Karpas-422 (cell line): ENCODE measurements around the gene EFL1. TPM values are rescaled to one million over a fixed set of nuclear protein-coding genes. Genes with fewer than 3 reads are reported as not detected.
"Not testable (repeated sequence)": the region's sequence is repeated elsewhere in the genome, so short reads cannot be mapped to it uniquely, and the experiment has no call there.

Source experiments
- DNase-seq: peaks from one replicate; pipeline ENCODE4 v3.0.0-alpha.2; 2015
- H2AFZ ChIP-seq: fragments of 200-600 bp; sonication (generic); 2 replicates; pipeline ENCODE4 v1.6.1; 2014; ENCODE audit warnings: antibody characterized with exemption, low read length, mixed read lengths
- H3K27ac ChIP-seq: fragments of 200-600 bp; sonication (generic); 2 replicates; pipeline ENCODE4 v1.5.1; 2014; ENCODE audit warnings: mild to moderate bottlenecking, low read length, moderate library complexity
- H3K27me3 ChIP-seq: fragments of 200-600 bp; sonication (generic); 2 replicates; pipeline ENCODE4 v1.6.1; 2014; ENCODE audit warnings: low read length, mixed read lengths
- H3K36me3 ChIP-seq: fragments of 200-600 bp; sonication (generic); 2 replicates; pipeline ENCODE4 v1.6.1; 2014; ENCODE audit warnings: low read length, mixed read lengths; ENCODE audit not compliant: insufficient read depth
- H3K4me1 ChIP-seq: fragments of 200-600 bp; sonication (generic); 2 replicates; pipeline ENCODE4 v1.6.1; 2014; ENCODE audit warnings: mild to moderate bottlenecking, low read length, mixed read lengths
- H3K4me2 ChIP-seq: fragments of 200-600 bp; sonication (generic); 2 replicates; pipeline ENCODE4 v1.6.1; 2014; ENCODE audit warnings: low read length, low read depth, mild to moderate bottlenecking; ENCODE audit not compliant: poor library complexity, severe bottlenecking
- H3K4me3 ChIP-seq: fragments of 200-600 bp; sonication (generic); 2 replicates; pipeline ENCODE4 v1.5.1; 2014; ENCODE audit warnings: mild to moderate bottlenecking, antibody characterized with exemption, low read length, mixed read lengths
- H3K79me2 ChIP-seq: fragments of 200-600 bp; sonication (generic); 2 replicates; pipeline ENCODE4 v1.6.1; 2014; ENCODE audit warnings: mild to moderate bottlenecking, low read length, mixed read lengths
- H3K9ac ChIP-seq: fragments of 200-600 bp; sonication (generic); 2 replicates; pipeline ENCODE4 v1.6.0; 2014; ENCODE audit warnings: low read length
- H3K9me2 ChIP-seq: fragments of 200-600 bp; sonication (generic), shearing (Covaris generic); replicated peaks from 2 replicates; pipeline ENCODE4 v1.6.0; 2014; ENCODE audit warnings: mild to moderate bottlenecking, low read length, moderate library complexity; ENCODE audit not compliant: insufficient read depth
- H3K9me3 ChIP-seq: fragments of 300-700, 200-600 bp; sonication (generic); 2 replicates; pipeline ENCODE4 v1.6.1; 2014; ENCODE audit warnings: low read length, mixed read lengths
- H4K20me1 ChIP-seq: fragments of 200-600 bp; sonication (generic); 2 replicates; pipeline ENCODE4 v1.6.1; 2014; ENCODE audit warnings: mild to moderate bottlenecking, antibody characterized with exemption, low read length, low read depth; ENCODE audit not compliant: insufficient read depth
- total RNA-seq: library from RNA; depleted of rRNA; stranded (reverse); fragments of >200 nt; shearing (Covaris generic); gene quantifications from 2 replicates; pipeline ENCODE4 v1.2.3, GENCODE V29; 2014; ENCODE audit warnings: low replicate concordance

EFL1 gene
- total RNA-seq, 1 experiment from 2014 or later = 30.7 TPM

DNA sequence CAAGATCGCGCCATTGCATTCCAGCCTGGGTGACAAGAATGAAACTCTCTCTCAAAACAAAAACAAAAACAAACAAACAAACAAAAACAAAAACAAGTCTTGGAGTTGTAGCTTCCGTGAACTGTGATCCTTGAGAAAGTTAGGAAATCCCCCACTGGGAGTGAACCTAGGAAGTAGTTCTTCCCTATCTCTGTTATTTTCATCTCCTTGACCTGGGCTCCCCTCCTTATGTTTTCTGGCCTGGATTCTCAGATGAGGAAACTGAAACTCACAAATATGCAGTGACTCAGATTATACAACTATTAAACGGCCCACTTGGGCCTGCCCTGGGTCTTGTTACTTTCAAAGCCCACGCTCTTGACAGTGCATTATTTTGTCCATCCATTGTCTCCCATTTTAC, 29.7 kb upstream of the EFL1 start:
- H3K36me3 ChIP-seq = no peaks in the 10 kb centered on the region
- no peak overlapping the region for H3K4me2 ChIP-seq
- H3K4me3 ChIP-seq = no peak overlapping the region
- no peak overlapping the region for H3K27ac ChIP-seq
- no peaks in the 10 kb centered on the region for H3K27me3 ChIP-seq
- no peaks in the 10 kb centered on the region for H4K20me1 ChIP-seq
- H3K9me3 ChIP-seq = no peaks in the 10 kb centered on the region
- no peaks in the 10 kb centered on the region for H3K9me2 ChIP-seq
- H3K4me1 ChIP-seq = no peaks in the 10 kb centered on the region; the same call in 1 of the 2 replicates
- H3K9ac ChIP-seq = no peak overlapping the region
- no peak for DNase-seq
- H2AFZ ChIP-seq = no peak overlapping the region
- no peaks in the 10 kb centered on the region for H3K79me2 ChIP-seq

DNA sequence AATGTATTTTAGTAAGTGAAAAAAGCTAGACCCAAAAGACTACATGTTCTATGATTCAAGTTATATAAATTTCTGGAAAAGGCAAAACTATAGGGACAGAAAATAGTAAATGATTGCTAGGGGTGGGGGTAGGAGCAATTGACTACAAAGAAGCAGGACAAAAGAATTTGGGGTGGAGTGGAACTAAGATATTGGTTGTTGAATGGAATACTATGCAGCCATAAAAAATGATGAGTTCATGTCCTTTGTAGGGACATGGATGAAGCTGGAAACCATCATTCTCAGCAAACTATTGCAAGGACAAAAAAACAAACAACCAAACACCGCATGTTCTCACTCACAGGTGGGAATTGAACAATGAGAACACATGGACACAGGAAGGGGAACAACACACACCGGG, 25.7 kb upstream of the EFL1 start:
- not testable (repeated sequence) for DNase-seq, H3K27me3 ChIP-seq, H3K9me3 ChIP-seq, H3K79me2 ChIP-seq, H3K36me3 ChIP-seq, H2AFZ ChIP-seq, H3K4me2 ChIP-seq, H3K4me1 ChIP-seq, H3K4me3 ChIP-seq, H3K9me2 ChIP-seq, H3K9ac ChIP-seq, H3K27ac ChIP-seq, H4K20me1 ChIP-seq

DNA sequence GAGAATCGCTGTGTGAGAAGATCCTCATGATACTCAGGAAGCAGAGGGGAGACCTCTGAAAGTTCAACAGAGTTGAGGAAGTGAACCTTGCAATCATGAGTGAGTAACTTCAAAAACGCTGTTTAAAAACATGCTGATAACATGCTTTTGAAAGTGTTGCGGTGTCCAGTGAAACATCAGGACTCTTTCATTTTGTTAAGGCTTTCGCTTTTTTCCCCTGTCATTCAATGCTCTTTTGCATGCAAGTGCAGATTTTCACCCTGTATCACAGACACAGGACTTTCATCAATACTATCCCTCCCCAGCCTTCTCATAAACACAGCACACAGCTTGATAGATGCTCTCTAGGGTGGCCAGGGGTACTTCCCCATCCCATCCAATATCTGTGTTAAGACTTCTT, 23.9 kb upstream of the EFL1 start:
- H3K27ac ChIP-seq, H3K9me3 ChIP-seq, H3K4me1 ChIP-seq, H3K27me3 ChIP-seq, H2AFZ ChIP-seq, H3K36me3 ChIP-seq, H3K79me2 ChIP-seq, DNase-seq, H3K4me2 ChIP-seq, H3K9ac ChIP-seq, H3K9me2 ChIP-seq, H4K20me1 ChIP-seq, H3K4me3 ChIP-seq: not testable (repeated sequence)

DNA sequence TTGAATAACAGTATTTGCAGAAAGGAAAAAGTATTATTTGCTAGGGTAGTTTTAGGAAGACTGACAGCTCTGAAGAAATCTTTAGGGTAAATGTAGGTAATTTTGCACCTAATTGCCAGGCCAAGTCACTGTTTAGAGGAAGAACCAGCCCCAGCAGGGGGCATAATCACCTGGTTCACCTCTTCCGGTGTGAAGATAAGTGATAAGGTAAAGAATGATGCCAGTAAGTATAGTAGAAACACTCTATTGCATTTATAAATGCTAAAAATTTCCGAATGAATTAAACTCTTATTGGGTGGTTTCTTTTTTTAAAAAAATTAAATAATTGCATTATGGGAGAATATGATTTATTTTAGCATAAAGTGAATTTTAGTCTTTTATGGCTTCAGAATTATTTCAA, 21.8 kb upstream of the EFL1 start:
- not testable (repeated sequence) for H3K9me3 ChIP-seq, H3K4me2 ChIP-seq, H3K36me3 ChIP-seq, H3K27me3 ChIP-seq, H3K4me1 ChIP-seq, H2AFZ ChIP-seq, H3K9ac ChIP-seq, H3K4me3 ChIP-seq, H3K9me2 ChIP-seq, H3K27ac ChIP-seq, DNase-seq, H4K20me1 ChIP-seq, H3K79me2 ChIP-seq

DNA sequence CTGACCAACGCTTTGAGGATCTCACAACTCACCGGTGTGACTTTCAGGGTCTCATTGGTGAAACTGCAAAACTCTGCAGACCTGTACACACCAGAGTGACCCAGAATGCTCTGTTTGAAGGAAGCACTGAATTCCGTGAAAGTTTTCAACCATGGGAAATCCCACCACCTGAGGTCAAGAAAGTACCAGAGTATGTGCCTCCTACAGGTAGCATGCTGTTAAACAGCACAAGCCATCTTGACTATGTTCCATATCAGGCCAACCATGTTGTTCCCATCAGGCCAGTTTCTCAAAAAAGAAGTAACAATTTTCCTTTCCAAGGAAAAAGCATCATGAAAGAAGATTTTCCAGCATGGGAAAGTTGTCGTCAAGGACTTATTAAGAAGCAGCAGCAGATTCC, 19.9 kb upstream of the EFL1 start:
- not testable (repeated sequence) for H2AFZ ChIP-seq, H3K4me3 ChIP-seq, H3K27me3 ChIP-seq, H3K27ac ChIP-seq, H3K79me2 ChIP-seq, H4K20me1 ChIP-seq, H3K9me2 ChIP-seq, H3K9me3 ChIP-seq, DNase-seq, H3K36me3 ChIP-seq, H3K4me1 ChIP-seq, H3K4me2 ChIP-seq, H3K9ac ChIP-seq

DNA sequence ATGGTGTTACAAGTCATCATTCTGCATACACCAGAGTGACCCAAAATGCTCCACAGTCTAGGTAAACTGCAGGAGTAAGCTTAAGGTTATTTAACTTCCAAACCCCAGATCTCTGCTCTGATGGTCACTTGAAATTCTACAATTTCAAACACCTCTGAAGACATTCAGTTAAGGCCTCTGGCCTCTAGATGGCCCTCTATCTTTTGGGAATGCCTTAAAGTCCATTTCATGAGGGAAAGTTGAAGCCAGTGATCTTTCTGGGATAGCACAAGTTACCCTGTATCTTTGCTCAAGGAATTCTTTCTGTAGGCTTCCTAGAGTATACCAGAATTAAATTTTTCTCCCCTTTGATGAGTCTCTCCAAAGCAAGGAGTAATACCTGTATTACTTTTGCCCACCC, 18.7 kb upstream of the EFL1 start:
- H3K9me3 ChIP-seq, DNase-seq, H3K4me1 ChIP-seq, H3K27me3 ChIP-seq, H3K9ac ChIP-seq, H3K4me3 ChIP-seq, H3K9me2 ChIP-seq, H3K79me2 ChIP-seq, H2AFZ ChIP-seq, H3K27ac ChIP-seq, H3K36me3 ChIP-seq, H4K20me1 ChIP-seq, H3K4me2 ChIP-seq: not testable (repeated sequence)

DNA sequence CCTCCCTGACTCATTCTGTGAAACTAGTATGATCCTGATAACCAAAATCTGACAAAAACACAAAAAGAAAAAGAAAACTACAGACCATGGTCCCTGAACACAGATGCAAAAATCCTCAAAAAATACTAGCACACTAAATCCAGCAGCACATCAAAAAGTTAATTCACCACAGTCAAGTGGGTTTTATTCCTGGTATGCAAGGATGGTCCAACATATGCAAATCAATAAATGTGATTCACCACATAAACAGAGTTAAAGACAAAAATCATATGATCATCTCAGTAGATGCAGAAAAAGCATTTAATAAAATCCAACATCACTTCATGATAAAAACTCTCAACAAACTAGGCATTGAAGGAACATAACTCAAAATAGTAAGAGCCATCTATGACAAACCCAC, 12.9 kb upstream of the EFL1 start:
- H3K27ac ChIP-seq = no peak overlapping the region
- H3K9me2 ChIP-seq = no peaks in the 10 kb centered on the region
- H3K36me3 ChIP-seq = no peaks in the 10 kb centered on the region
- H3K4me3 ChIP-seq = no peak overlapping the region
- DNase-seq = no peak
- no peaks in the 10 kb centered on the region for H3K27me3 ChIP-seq
- H2AFZ ChIP-seq = no peak overlapping the region
- no peaks in the 10 kb centered on the region for H3K4me1 ChIP-seq
- no peaks in the 10 kb centered on the region for H4K20me1 ChIP-seq
- no peak overlapping the region for H3K4me2 ChIP-seq
- H3K79me2 ChIP-seq = no peaks in the 10 kb centered on the region
- no peak overlapping the region for H3K9ac ChIP-seq
- no peaks in the 10 kb centered on the region for H3K9me3 ChIP-seq

DNA sequence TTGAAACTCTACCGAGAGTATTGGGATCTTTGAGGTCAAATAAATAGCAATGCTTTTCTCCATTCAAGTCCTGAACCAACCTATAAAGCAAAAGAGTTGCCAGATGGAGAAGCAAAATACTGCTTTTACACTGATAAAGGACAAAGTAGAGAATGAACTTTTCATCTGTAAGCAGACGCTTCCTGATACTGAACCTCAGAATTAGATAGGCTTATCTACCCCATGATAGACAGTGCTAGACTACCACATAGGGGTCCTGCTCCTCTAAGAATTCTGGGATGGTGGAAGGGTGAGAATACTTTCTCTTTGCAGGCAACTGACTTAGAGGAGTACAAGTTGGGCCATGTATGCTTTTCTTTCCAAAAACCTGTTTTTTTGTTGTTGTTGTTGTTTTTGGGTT, 9.6 kb upstream of the EFL1 start:
- no peak overlapping the region for H2AFZ ChIP-seq
- H3K9me3 ChIP-seq = no peaks in the 10 kb centered on the region
- H3K4me2 ChIP-seq = no peak overlapping the region
- no peaks in the 10 kb centered on the region for H3K27me3 ChIP-seq
- peaks cover 3% of the 10 kb centered on the region; the same call in 1 of the 2 replicates for H3K4me1 ChIP-seq
- H3K79me2 ChIP-seq = no peaks in the 10 kb centered on the region
- H3K27ac ChIP-seq = no peak overlapping the region
- H3K9me2 ChIP-seq = no peaks in the 10 kb centered on the region
- H4K20me1 ChIP-seq = no peaks in the 10 kb centered on the region
- no peak for DNase-seq
- H3K9ac ChIP-seq = no peak overlapping the region
- no peak overlapping the region for H3K4me3 ChIP-seq
- no peaks in the 10 kb centered on the region for H3K36me3 ChIP-seq

DNA sequence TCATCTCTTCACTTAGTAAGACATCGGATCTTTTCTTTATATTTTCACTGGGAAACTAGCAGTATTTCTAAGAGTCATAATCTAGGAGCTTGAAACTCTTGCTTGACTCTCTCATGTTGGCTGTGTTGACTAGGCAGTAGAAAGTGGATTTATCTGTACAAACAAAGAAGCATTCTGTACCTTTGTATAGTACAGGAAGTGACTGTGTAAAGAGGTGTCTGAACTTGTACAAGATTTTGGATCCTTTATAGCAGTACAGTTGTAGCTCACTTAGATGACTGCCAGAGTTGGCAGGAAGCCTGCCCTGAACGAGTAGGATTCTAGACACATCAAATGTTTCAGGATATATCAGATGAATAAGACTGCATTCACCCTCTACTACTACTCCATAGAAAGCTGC, 5.9 kb upstream of the EFL1 start:
- H3K27ac ChIP-seq, H3K9ac ChIP-seq, DNase-seq, H3K9me2 ChIP-seq, H3K4me2 ChIP-seq, H2AFZ ChIP-seq, H3K36me3 ChIP-seq, H3K9me3 ChIP-seq, H4K20me1 ChIP-seq, H3K4me1 ChIP-seq, H3K27me3 ChIP-seq, H3K79me2 ChIP-seq, H3K4me3 ChIP-seq: not testable (repeated sequence)
